Raji (cell line): ENCODE measurements around the gene CEP350.

Experiments used
- POLR2A ChIP-seq: IDR thresholded peaks from 2 replicates; pipeline ENCODE4 v1.6.1; 2011; ENCODE audit warnings: low read depth, low read length, control low read depth; ENCODE audit not compliant: insufficient read depth

CEP350 gene

GRCh38 chr1:179933219-179933618 is 21.4 kb upstream of the CEP350 start:
- no peak for TF ChIP-seq POLR2A

GRCh38 chr1:179935909-179936496 is 18.6 kb upstream of the CEP350 start:
- TF ChIP-seq POLR2A: no peak

- TF ChIP-seq POLR2A: no peak
Observed at GRCh38 chr1:179937668-179938254, 16.8 kb upstream of the CEP350 start.

- TF ChIP-seq POLR2A: no peak
Observed at GRCh38 chr1:179938752-179939151, 15.9 kb upstream of the CEP350 start.

GRCh38 chr1:179939941-179940340 is 14.7 kb upstream of the CEP350 start:
- TF ChIP-seq POLR2A: no peak

- no peak for TF ChIP-seq POLR2A
Observed at GRCh38 chr1:179941454-179941853, 13.2 kb upstream of the CEP350 start.

GRCh38 chr1:179950651-179951050 is 4.0 kb upstream of the CEP350 start:
- no peak for TF ChIP-seq POLR2A

GRCh38 chr1:179951383-179952144 is 3.0 kb upstream of the CEP350 start:
- no peak for TF ChIP-seq POLR2A

- TF ChIP-seq POLR2A: no peak
Observed at GRCh38 chr1:179952186-179952585, 2.4 kb upstream of the CEP350 start.

GRCh38 chr1:179953974-179954492 is 577 bp upstream of the CEP350 start:
- TF ChIP-seq POLR2A: peak; percentile 71; the same call in 1 of the 2 replicates

- no peak for TF ChIP-seq POLR2A
Observed at GRCh38 chr1:179955287-179955680, 674 bp downstream of the CEP350 start.

- TF ChIP-seq POLR2A: no peak
Observed at GRCh38 chr1:179955731-179956130, 1.1 kb downstream of the CEP350 start.

- no peak for TF ChIP-seq POLR2A
Observed at GRCh38 chr1:179958359-179958758, 3.7 kb downstream of the CEP350 start.

- TF ChIP-seq POLR2A: no peak
Observed at GRCh38 chr1:179966551-179966950, 11.9 kb downstream of the CEP350 start.

GRCh38 chr1:179968284-179968993 is 13.8 kb downstream of the CEP350 start:
- no peak for TF ChIP-seq POLR2A

- TF ChIP-seq POLR2A: no peak
Observed at GRCh38 chr1:179968994-179969919, 14.6 kb downstream of the CEP350 start.
